Iris pigment epithelial cell (primary cell): ENCODE measurements around the gene OR52H1.
"Not testable (repeated sequence)": the region's sequence is repeated elsewhere in the genome, so short reads cannot be mapped to it uniquely, and the experiment has no call there.

Experiments used
- DNase-seq: peaks from one replicate; pipeline ENCODE4 v3.0.0-alpha.2; 2011; ENCODE audit warnings: low read depth

Gene OR52H1

DNA sequence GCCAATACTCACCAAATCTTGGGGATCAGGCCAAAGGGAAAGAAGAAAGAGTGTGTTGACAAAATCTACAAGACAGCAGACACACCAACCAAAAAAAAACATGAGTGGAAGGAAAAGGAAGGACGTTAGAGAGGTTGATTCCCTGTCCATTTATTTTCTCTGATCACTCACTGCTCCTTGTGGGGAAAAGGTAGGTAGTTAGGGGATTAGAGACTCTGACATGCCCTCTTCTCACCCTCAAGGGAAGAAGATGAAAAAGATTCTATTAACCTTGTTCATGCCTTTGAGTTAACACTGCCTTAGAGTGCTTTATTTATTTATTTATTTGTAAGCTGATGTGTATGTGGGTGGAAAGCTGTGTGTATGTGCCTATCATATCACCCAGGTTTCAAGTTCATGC lies at the start of gene OR52H1:
Gene OR52H1, minus strand, starts transcription at position 101 of the 400 bp plus-strand sequence. CDS start 3,035 bp downstream, outside the sequence.
- no peak for DNase-seq

DNA sequence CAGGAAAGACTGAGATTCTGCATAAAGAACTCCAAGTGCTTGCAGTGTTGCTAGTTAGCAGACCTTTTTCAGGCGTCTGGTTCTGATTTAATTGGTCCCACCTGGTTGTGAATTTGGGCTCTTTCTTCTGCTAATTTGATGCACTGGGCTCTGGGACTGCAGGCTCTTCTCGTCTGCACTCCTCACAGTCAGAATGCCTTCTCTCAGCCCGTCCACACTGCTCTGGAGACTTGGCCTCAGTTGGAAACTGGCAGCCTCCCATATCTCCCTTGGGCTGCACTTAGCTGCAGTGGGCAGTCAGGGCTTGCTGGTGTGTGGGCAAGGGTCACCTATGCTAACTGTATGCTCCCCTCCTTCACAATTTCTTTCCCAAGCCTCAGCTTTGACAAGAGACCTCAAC lies 49.6 kb upstream of the OR52H1 start:
- DNase-seq, result no peak

DNA sequence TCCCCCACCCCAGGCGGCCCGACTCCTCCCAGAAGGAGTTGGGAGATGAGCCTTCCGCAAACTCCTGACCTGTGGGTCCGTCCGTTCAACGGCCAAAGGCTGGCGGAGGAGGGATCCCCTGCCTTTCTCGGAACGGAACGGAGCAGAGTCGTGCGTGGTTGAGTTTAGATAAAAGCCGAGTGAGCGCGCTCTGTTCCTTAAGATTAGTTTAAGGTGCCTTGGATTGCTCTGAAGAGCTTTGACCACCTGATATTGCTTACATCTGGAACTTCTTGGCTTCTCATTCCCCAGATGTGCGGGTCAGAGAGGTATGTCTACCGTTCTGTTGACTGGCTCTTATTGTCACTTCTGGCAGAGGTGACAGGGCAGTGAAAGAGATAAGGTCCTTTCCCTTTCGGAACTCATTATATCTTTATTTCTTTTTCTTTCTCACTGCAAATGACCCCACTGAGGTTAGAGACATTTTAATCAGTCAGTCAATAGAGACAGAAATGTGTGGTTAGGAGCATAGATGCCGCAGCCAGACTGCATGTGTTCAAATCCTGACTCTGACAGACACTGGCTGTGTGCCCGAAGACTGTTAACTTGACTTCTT lies 48.4 kb upstream of the OR52H1 start, which contains the start of gene TRIM6:
Gene TRIM6, plus strand, starts transcription at position 31 of the 595 bp plus-strand sequence. Its CDS starts 261 bp downstream, at position 292.
- DNase-seq, result peak; percentile 63

DNA sequence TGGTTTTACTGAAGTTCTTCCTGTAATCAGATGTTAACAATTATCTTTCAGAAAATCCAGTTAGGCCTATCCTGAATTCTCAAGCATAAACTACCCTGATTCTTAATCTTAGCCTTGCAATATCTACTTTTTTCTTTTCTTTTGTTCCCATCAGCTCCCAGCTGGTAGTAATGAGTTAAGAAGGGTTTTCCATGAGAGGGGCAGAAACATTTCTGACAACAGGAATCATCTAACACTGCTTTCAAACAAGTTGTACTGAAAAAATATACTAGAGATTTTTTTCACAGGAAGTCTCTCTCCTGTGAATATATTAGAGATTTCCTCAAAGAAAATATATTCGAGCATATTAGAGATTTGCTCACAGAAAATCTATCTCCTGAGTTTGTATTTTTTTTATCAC lies 44.8 kb upstream of the OR52H1 start:
- DNase-seq, result no peak

DNA sequence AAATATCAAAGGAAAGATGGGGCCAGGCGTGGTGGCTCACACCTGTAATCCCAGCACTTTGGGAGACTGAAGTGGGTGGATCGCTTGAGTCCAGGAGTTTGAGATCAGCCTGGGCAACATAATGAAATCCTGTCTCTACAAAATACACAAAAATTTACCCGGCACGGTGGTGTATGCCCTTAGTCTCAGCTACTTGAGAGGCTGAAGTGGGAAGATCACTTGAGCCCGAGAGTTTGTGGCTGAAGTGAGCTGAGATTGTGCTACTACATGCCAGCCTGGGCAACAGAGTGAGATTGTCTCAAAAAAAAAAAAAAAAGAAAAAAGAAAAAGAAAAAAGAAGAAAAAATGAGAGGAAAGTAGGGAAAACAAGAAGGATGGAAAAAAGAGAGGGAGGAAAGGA lies 44.3 kb upstream of the OR52H1 start:
- no peak for DNase-seq

DNA sequence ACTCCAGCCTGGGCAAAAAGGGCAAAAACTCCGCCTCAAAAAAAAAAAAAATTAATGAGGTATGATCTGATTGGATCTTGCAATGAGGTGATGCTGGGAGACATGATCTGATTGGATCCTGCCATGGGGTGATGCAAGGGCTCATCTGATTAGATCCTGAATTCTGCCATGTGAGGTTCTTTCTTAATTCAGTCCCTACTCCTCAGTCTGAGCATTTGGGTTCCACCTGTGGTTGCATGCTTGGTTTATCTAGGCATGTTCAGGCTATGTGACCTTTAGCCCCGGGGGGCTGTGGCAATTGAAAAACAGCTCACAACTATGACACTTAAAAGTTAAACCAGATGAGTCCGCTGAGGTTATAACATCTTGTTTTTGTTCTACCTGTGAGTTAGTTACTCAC lies 43.3 kb upstream of the OR52H1 start:
- DNase-seq, result no peak

DNA sequence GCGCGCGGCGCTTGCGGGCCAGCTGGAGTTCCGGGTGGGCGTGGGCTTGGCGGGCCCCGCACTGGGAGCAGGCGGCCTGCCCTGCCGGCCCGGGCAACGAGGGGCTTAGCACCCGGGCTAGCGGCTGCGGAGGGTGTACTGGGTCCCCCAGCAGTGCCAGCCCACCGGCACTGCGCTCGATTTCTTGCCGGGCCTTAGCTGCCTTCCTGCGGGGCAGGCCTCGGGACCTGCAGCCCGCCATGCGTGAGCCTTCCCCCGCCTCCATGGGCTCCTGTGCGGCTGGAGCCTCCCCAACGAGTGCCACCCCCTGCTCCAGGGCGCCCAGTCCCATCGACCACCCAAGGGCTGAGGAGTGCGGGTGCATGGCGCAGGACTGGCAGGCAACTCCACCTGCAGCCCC lies 41.6 kb upstream of the OR52H1 start:
- DNase-seq, result not testable (repeated sequence)

DNA sequence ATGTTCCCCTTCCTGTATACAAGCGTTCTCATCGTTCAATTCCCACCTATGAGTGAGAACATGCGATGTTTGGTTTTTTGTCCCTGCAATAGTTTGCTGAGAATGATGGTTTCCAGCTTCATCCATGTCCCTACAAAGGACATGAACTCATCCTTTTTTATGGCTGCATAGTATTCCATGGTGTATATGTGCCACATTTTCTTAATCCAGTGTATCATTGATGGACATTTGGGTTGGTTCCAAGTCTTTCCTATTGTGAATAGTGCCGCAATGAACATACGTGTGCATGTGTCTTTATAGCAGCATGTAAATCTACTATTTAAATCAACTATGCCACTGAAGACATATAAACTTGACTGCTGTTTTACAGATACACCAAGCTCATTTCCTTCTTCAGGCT lies 36.1 kb upstream of the OR52H1 start:
- DNase-seq, result not testable (repeated sequence)

DNA sequence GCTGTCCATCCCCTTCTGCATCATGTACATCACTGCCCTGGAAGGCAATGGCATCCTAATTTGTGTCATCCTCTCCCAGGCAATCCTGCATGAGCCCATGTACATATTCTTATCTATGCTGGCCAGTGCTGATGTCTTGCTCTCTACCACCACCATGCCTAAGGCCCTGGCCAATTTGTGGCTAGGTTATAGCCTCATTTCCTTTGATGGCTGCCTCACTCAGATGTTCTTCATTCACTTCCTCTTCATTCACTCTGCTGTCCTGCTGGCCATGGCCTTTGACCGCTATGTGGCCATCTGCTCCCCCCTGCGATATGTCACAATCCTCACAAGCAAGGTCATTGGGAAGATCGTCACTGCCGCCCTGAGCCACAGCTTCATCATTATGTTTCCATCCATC lies 32.7 kb upstream of the OR52H1 start:
- DNase-seq, result no peak

DNA sequence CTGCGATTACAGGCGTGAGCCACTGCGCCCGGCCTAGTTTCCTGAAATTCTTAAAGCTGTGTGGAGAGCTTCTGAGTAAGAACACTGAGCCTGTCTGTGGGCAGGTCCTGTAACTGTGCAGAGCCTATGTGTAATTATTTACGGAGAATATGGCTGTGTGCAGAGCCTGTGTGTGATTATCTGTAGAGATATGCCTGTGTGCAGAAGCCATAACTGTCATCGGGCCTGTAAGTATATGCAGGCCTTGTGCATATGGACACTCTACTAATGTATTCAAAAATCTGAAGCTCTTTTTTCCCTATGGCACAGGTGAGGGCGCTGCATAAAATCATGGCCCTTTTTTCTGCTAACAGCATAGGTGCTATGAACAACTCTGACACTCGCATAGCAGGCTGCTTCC lies 32.2 kb upstream of the OR52H1 start, which contains the start of gene OR52B6:
Gene OR52B6, plus strand, starts transcription at position 301 of the 400 bp plus-strand sequence. Its CDS starts 0 bp downstream, at position 301.
- no peak for DNase-seq

DNA sequence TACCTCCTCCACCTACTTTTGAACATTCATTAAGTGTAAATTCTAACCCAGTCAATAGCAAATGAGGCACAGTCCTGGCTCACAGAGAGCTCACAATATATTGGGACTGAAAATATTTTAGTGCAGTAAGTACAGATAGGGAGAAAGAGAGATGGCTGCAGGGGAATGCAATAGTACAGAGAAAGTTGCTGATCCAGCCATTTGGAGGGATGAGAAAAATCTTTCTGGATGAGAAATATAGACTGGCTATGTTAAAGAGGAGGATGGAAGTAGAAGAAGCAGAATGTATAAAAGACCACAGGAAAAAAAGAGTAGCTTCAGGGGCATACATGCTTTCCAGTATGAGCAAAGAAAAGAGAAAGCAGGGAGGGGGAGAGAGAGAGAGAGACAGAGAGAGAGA lies 28.8 kb upstream of the OR52H1 start:
- DNase-seq, result no peak

DNA sequence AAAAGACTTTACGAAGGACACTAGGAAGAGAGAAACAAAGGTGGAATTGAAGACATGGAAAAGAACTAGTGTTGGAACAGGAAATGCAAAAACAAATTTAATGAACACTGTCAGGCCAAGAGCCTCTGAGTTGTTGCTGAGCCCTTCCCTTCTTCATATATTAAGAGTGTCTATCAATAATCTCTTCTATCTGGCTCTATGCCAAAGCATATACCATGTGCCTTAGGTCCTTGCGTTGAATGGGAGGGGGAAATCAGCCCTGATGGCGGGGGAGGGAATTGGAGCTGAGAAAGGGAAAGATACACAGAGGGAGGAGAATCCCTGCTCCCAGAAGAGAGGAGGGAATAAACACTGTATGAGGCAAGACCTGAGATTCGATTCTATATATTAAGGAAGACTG lies 26.8 kb upstream of the OR52H1 start:
- no peak for DNase-seq

DNA sequence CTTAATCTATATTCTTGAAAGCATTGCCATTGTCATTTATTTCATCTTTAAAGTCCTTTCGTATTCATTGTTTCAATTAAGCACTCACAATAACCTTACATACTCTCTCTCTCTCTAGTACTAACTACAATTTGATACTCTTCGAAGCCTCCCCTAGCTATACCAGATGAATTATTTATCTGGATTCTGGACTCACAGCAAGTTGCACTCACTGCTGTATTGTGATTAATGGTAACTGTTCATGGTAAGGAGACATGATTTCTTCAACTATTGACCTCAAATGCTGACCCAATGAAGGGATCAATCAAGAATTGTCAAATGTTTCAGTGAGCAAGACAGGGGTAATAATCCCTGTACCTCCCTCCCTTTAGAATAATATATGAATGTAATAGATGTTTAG lies 26.3 kb upstream of the OR52H1 start:
- no peak for DNase-seq

DNA sequence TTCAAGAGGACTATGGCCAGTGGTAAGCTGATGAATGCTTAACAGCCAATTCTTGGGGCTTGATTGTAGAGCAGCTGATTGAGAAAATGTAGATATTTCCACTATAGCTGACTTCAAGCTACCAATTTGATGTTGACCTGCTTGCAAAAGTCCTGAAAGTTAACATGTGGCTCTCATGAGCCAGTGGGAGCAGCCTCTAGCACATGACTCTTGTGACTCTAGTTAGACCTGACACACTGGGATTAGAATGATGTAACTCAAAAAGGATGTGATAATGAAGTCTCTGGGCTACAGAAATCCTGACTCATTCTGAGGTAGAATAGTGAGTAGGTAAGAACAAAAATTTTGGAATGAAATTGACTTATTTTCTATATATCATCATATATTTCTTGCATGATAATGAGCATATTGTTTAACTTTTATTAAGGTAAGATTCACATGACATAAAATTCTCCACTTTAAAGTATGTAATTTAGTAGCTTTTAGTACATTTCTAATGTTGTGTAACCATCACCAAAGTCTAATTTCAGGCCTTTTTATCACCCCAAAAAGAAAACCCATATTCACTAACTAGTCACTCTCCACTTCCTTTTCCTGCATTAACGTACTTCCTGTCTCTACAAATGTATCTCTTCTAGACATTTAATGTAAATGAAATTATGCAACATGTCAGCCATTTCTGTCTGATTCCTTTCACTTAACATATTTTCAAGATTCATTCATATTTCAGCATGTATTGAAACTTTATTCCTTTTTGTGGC lies 16.1 kb upstream of the OR52H1 start:
- peak; percentile 15 for DNase-seq

DNA sequence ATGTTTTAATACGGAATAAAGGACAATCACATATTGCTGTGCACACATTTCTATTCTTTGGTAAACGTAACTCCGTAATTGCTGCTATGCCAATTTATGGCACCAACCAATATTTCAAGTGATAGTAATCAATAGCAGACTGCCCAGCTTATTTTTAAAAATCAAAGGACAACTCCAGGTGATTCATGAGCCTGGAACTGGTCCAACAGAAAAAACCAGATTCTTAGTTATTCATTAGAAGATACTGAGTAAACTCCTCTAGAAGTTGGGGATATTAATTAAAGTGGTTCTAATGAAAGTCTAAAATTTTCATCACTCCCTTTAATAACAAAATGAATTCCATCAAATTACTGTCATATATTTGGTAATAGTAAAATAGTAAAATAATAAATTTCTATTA lies 9.4 kb upstream of the OR52H1 start:
- DNase-seq, result no peak

DNA sequence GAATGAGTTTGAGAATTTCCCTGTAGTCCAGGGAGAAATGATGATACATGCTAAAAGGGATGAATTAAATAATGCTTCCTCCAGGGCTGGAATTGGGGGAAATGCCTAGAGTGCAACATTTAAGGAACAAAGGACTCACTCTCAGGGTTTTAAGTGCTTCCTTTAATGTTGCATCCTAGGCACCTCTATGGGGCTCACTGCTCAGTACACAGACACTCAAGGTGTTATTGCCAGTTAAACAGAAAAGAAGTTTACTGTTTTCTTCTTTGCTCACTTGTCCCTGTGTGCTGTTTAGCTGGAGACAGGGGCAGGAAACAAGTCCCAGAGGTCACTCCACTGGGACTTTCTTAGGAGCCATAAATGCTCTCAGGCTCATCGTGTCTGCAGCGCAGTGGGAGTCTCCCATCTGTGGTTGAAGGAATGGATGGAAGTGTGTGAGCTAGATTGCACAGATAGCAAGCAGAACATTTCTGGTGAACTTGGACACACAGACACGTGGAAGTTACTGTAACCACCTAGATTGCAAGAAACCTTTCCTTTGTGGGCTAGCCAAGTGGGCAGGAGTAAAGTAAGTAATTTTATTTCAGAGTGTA lies 8.4 kb upstream of the OR52H1 start:
- no peak for DNase-seq

DNA sequence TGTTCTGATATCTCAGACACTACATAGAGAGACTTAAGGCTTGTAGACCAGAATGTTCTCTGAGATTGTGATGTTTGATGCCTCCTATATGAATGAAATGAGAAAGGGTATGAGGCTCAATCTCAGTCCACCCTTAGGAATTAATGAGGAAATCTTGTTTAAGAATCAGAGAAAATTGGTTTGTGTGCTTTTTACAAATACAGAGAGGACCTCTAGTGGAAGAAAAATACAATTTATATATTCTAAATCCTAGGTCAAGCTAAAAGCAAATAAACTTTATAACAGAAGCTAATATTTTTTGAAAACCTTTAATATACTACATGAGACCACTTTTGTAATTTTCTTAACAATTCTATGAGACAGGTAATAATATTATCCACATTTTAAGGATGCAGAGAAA lies 5.0 kb upstream of the OR52H1 start:
- DNase-seq, result no peak

DNA sequence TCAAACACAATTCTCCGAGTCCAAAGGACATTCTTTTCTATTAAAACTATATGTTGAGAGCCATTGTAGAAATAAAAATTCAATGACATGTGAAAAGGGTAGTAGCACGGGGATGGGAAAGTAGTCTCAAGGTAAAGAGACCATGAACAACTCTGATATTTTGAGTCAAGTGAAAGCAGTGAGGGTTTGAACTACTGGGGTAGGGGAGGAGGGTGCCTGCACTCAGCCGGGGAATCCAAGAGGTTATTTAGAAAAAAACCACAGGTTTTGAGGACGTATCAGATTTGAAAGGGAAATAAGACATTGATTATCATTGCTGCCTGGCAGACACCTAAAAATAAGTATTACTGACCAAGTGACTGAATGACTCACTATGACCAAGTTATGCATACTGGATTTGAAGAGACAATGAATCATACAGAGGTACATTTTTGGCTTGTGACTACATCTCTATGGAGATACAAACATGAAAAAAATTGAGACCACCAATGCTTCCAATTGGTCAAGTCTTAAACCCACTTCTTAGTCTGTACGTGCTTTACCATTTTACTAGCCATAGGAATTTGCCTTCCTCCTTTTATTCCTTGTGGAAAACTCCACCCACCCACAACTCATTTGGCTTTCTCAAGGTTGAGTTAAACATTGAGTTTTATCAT lies 2.2 kb upstream of the OR52H1 start:
- peak; percentile 83 for DNase-seq

DNA sequence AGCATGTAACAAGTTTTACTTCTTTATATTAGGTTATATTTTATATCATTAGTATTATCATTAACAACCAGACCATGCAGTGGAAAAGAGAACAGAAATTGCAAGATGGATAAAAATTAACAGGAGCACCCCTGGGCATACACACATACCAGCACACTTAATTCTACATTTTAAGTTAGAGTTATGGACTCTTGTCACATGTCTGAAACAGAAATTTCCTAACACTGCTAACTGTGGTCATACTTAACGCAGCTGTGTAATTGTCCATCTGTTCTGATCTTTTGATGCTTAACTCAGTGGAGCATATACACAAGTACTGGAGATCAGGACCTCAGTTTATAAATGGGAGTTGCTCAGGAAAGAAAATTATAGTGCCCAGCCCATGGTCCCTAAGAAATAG lies 358 bp downstream of the OR52H1 start:
- DNase-seq, result no peak

DNA sequence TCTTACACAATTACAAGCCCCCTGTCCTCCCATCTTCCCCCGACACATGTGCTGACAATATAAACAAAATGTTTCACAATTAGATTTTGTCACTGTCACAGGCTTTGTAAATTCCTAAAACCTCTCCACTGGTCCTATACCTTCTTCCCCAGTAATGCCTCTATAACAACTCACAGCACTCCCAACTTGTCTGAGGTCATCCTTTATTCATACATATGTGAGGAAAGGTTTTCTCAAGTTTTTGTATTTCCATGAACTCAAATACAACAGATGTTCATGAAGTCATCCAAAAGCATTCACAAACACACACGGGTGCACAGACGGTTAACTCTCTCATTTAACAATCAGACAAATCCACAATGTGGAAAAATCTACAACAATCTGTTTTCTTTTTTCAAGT lies 1.9 kb downstream of the OR52H1 start:
- peak; percentile 8 for DNase-seq

DNA sequence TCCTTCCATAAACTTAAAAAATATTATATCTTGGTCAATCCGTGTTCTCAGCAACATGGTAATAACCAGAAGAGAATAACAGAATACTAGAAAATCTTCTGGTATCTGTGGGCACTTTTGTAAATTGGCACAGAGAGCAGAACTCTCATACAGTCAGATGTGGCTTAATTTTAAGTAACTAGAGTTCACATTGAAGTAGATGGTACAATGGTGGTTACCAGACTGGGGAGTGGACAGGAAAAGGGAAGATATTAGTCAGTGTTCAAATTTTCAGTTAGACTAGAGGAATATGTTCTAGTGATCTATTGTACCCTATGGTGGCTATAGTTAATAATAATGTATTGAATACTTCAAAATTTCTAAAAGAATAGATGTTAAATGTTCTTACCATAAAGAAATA lies 6.9 kb downstream of the OR52H1 start:
- no peak for DNase-seq

DNA sequence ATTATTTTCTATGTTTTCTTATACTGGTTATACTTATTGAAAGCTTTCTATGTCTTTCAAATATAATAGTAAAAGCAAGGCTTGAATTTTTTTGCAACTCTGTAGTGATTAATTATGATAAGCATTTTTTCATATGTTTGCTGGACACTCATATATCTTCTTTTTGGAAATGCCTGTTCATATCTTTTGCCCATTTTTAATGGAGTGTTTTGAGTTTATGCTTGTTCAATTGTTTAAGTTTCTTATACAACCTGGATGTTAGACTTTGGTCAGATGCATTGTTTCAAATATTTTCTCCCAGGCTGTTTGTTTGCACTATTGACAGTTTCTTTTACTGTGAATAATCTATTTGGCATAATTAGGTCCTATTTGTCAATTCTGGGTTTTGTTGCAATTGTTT lies 11.9 kb downstream of the OR52H1 start:
- no peak for DNase-seq

DNA sequence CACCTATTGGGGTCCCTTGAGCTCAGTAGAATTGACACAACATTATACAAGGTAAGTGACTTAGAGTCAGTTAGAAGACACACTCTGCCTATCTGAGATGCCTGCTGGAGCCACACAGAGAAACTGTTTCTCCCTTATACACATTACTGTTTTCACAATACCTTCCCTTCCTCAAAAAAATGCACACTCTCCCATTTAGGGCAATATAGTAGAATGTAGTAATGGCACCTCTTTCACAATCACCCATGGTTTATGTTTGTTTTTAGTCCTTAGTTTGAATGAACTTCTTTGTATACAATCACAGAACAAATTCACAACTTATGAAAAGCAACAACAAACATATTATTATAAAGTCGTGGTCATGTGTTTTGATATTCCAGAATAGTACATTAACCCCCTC lies 14.3 kb downstream of the OR52H1 start:
- DNase-seq, result no peak
